ENCODE data around the gene RASA2.
"Not testable (repeated sequence)": the region's sequence is repeated elsewhere in the genome, so short reads cannot be mapped to it uniquely, and the experiment has no call there.

The RASA2 gene

DNA sequence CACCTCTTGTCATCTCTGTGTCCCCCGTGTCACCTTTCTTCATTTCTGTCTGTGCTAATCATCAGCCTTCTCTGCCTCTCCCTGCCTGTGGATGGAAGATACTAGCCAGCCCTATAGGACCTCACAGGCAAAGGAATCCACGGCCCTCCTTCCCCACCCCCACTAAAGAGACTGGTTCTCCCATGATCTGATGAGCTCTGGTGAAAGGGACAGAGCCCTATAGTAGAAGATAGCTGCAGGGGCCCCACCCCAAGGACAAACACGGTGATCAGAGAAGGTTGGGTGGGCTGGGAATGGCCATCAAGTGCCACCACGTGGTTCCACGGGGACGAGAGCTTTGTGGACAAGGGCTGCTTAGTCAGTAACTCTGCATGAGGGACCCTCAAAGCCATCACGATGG lies 27.8 kb upstream of the RASA2 start:
- DNase-seq (ENCODE audit: low spot score) = no peak

GRCh38 chr3:141460097-141460704 lies 26.6 kb upstream of the RASA2 start:
- DNase-seq (ENCODE audit: low spot score) = peak; percentile 74

DNA sequence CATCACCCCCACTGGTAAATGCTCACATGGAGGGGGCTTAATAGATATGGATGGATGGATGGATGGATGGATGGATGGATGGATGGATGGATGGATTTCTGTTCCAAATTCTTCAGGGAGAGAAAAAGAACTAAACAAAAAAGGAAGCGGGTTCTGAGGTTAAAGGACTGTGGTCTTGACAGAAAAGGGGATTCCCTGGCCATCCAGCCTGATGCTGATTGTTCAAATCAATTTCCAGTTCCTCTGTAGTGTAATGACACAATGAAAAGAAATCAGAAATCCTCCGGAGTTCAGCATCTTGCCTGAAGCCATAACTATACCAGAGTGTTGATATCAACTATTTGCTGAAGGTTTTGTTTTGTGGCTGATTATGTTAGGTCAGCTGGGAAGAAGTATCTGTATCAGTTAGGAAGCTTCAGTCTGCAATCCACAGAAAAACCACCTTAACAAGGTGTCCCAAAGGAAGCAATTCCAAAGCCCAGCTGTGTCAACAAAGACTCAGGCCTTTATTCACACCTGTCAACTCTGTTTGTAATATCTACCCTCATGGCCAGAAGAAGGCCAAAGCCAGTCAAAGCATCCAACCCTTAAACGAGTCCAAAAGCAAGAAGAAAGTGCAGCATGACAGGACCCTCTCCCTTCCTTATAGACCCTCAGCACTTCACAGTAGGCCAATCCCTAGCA lies 24.5 kb upstream of the RASA2 start:
- no peak for DNase-seq (ENCODE audit: low spot score)

DNA sequence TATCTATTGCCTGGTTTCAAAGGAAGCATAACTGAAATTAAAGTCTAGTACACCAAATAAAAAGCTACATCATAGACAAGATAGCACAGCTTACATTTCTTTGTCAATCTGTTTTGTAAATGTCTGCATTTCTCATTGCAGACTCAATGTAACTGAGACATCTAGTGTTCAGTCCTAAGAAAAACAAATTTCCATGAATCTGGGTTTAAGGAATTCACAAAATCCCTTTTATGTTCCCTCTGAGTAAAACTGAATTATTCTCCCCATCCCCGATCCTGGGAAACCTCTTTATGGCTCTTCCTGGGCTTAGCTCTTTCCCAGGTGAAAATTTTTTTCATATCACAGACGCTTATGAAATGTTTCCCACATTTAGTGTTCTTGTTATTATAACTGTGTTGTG lies 21.6 kb upstream of the RASA2 start:
- DNase-seq (ENCODE audit: low spot score) = no peak

GRCh38 chr3:141466633-141467169 lies 20.1 kb upstream of the RASA2 start:
- DNase-seq (ENCODE audit: low spot score) = no peak

DNA sequence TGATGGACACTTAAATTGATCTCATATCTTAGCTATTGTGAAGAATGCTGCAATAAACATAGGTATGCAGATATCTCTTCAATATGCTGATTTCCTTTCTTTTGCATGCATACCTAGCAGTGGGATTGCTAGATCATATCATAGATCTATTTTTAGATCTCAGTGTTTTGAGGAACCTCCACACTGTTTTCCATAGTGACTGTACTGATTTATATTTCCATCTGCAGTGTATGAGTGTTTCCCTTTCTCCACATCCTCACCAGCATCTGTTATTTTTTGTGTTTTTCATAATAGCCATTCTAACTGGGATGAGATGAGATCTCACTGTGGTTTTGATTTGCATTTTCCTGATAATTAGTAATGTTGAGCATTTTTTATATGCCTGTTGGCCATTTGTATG lies 17.1 kb upstream of the RASA2 start:
- DNase-seq (ENCODE audit: low spot score) = no peak

DNA sequence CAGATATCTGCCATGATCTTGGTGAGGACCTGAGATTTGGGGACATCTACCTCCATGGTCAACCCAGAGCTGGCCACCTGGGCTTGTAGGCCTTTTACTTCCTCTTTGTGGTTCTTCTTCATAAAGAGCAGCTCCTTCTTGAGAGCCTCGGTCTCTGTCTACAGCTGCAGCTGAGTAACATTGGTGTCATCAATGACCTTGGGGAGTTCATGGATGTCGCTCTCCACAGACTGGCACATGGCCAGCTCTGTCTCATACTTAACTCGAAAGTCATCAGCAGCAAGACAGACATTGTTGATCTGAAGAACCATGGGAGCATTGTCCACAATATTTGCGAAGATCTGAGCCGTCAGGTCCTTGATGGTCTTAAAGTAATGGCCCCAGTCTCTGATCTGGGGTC lies 15.7 kb upstream of the RASA2 start:
- DNase-seq (ENCODE audit: low spot score) = no peak

GRCh38 chr3:141476033-141476432 lies 10.8 kb upstream of the RASA2 start:
- DNase-seq (ENCODE audit: low spot score) = no peak

DNA sequence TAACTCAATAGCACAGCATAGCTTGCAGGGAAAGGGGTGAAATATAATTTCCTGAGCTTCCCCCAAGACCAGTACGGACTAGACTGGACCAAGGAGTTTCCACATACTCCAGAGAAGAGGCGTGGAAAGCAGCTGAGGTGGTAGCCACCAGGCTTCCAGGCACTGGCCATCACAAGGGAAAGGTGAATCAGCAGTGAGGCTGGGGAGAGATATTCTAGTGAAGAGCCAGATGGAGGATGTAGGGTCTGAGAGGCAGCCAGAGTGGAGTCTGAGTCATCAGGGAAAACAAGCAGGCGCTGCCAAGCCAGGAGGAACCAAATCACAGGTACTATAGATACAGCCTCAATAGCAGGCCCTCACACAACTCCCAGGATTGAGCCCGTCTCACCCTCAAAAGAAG lies 9.6 kb upstream of the RASA2 start:
- DNase-seq (ENCODE audit: low spot score) = peak; percentile 16

GRCh38 chr3:141478139-141478538 lies 8.7 kb upstream of the RASA2 start:
- no peak for DNase-seq (ENCODE audit: low spot score)

- not testable (repeated sequence) for DNase-seq (ENCODE audit: low spot score)
Observed at GRCh38 chr3:141478840-141479239, 8.0 kb upstream of the RASA2 start.

- DNase-seq (ENCODE audit: low spot score) = peak; percentile 28
Observed at GRCh38 chr3:141482245-141482922, 4.4 kb upstream of the RASA2 start.

DNA sequence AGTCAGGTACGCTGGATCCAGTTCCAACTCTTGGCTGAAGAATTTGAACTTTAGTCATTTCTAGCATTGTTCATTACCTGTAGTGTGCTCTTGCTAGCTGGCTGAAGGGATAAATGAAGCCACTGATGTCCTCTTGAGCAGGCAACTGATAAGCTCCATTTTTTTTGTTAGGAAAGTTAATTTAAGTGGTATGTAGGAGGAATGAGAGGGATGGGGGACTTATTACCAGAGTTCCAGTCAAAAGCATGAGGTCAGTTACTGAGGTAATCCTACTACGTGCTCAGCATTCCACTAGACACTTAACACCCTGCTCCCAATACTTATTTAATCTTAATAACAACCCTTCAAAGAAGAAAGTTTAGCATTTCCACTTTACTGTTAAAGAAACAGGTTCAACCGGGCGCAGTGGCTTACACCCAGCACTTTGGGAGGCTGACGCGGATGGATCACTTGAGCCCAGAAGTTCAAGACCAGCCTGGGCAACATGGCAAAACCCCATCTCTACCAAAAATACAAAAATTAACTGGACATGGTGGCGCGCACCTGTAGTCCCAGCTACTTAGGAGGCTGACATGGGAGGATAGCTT lies 2.0 kb upstream of the RASA2 start:
- DNase-seq (ENCODE audit: low spot score) = no peak

DNA sequence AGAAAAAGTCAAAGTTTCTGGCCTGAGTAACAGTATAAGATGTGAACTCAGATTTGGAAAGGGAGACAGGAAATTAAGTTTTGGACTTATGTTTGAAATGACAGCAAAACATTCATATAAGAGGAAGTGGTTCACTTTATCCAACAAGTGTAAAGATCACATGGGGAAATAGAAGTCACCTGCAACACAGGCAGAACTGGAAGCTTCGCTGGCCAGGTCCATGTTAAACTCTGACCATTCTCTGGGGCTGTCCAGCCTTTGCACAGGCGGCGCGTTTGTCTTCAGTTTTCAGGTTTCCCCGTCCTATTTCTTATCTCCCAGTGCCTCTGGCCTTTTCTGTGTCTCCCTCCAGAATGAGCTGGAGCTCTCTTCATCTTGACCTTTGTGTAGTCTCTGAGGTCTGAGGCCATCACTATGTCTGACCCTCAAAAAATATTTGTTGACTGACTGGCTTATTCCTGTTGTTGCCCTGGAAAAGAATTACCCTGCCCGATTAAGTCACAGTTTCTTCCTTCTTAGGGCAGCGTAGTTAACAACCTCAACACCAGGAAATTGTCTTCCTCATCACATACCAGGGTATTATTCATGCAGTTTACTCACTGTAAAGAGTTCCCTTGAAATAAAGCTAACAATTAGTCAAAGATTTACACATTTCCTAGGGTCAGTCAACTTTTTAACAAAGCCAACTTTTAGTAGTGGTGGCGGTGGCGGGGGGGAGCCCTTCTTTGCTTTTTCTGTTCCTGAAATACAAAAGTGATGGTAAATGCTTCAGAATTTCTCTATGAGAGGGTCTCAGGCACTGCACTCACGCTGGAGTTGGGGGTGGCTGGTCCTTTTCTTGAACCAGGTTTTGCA lies 959 bp upstream of the RASA2 start:
- peak; percentile 56 for DNase-seq (ENCODE audit: low spot score)

GRCh38 chr3:141486496-141486745 lies 406 bp upstream of the RASA2 start:
- DNase-seq (ENCODE audit: low spot score) = no peak

DNA sequence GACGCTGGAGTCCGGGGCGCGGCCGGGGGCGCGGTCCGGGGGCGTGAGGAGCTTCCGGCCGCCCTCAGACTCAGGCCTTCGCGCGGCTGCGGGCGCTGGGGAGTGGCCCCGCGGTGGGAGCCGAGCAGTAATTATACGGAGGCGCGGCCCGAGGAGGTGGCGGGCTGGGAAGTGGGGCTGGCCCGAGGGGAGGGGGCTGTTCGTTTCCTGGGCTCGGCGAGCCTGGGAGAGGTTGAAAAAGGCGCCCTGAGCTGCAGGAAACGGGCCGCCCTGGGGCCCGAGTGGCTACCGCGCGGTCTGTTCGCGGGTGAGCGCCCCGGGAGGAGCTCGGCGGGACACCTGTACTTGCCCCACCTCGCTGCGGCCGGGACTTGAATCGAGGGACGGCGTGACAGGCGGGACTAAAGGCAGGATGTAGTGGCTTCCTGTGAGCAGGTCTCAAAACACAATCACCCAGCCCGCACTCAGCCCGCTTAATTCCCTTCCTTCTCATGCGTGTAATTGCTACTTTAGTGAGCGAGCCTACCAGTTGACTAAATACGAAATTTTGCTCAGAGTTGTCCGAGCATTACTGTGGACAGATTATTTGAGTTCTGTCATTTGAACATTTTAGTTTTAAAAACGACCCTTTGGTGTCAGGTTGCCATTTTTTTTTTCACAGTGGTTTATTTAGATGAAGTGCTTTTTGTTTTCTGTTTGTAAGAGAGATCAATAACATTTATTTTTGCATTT lies 860 bp downstream of the RASA2 start:
- peak; percentile 82 for DNase-seq (ENCODE audit: low spot score)

DNA sequence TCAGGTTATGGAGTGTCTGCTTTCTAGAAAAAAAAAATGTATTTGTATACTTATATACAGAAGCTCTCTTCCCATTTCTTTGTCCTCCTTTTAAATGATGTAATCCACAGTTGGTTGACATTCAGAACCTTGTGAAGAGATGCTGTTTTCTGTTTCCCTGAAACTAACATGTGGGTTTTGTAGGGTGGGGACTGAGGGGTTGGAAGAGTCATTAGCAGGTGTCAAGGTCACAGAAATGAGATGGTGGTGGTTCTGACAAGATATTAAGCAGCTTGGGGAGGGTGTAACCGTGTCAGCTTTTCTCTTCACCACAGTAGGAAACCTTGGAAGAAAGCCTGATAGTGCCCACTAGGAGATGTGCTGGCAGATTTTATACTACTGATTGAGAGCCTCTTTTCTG lies 2.4 kb downstream of the RASA2 start:
- DNase-seq (ENCODE audit: low spot score) = no peak

DNA sequence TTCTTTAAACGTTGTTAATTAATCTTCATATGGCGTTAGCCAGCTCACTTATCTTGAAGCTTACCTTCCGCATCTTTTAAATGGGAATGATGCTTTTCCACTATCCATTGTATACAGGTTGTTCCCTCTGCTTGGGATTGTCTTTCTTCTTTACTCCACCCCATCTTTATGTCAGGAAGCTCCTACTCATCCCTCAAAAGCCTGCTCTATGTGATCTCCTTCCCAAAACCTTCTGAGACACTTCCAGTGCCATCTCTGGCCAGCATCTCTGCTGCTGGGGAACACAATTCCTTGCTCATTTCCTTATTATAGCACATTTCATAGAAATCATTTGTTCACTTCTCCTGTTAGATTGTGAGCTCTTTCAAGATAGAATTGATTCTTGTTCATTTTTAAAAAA lies 4.3 kb downstream of the RASA2 start:
- no peak for DNase-seq (ENCODE audit: low spot score)

- DNase-seq (ENCODE audit: low spot score) = no peak
Observed at GRCh38 chr3:141491929-141492328, 5.1 kb downstream of the RASA2 start.

DNA sequence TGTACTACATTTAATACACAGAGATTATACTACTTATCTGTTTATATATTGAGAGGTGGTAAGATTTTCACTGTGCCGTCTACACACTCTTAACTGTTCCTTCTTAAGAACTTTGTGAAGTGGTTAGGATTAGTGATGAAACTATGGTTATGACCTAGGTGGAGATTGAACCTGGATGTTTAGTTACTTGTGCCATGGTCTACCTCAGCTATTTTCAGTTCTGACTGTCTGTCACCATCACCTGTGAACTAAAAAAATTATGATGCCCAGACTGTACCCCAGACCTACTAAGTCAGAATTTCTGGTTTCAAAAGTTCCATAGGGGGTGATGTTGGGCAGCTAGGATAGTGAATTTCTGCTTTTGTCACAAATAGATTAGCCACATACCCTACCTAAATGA lies 6.4 kb downstream of the RASA2 start:
- DNase-seq (ENCODE audit: low spot score) = no peak

GRCh38 chr3:141497589-141497988 lies 10.8 kb downstream of the RASA2 start:
- DNase-seq (ENCODE audit: low spot score) = not testable (repeated sequence)

Measured in LoVo (cell line).